GM18858 (cell line): ENCODE measurements around the gene TOM1L1.

ENCODE experiments used
- ATAC-seq: cut with Tn5 transposase; IDR thresholded peaks from one replicate; pipeline ENCODE4 v1.9.1; 2021; ENCODE audit not compliant: unreplicated experiment

Gene TOM1L1

GRCh38 chr17:54945671-54946070 is 45.0 kb downstream of the TOM1L1 start:
- no peak for ATAC-seq

DNA sequence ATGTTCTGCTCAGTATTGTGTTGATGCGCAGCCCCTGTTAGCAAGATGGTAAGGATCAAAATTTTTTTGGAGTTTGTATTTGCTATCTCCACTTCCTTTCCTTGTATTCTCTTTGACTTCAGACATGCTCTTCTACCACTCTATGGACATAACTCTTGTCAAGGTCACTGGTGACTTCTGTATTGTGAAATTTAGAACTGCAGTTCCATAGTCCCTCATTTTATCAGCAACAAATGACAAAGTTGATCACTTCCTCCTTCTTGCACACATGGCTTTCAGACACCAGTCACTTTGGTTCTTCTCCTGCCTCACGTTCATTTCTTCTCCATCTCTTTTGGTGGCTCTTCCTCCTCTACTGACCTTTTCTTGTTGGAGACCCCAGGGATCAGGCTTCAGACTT is 46.7 kb downstream of the TOM1L1 start:
- ATAC-seq: no peak

DNA sequence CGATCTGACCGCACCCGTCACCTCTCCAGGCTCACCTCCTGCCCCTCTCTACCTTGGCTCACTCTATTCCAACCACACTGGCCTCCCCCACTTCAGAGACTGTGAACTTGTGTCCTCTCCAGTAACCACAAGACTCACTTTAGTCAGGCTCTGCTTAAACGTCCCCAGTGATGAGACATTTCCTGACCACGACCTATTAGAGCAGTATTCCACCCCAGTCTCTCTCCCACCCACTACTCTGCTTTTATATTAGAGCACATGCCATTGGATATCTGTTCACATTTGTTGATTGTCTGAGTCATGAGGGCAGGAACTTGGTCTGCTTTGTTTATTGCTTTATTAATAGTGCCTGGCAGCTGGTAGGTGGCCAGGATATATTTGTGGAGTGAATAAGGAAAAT is 47.7 kb downstream of the TOM1L1 start:
- no peak for ATAC-seq

GRCh38 chr17:54950116-54950515 is 49.5 kb downstream of the TOM1L1 start:
- ATAC-seq: no peak

- no peak for ATAC-seq
Measured at GRCh38 chr17:54951286-54951685, 50.6 kb downstream of the TOM1L1 start.

DNA sequence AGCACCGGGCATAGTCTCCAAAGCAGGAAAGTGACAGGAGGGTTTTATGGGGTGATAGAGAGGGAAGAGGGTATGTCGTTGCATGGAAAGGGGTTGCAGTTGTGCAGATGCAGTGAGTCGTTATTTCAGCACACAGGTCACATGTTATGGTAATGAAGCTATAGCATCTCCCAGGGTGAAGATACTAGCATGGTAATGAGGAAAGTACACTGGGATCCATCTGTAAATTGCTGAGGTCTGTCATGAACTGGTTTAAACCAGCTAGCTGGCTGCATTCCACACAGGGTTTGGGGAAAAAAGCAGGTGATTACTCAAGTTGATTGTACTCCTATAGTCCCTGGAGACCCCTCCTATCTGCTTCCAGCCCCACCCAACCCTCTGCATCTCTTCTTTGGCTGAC is 56.1 kb downstream of the TOM1L1 start:
- ATAC-seq: no peak

GRCh38 chr17:54967621-54968261 is 67.1 kb downstream of the TOM1L1 start:
- ATAC-seq: peak; percentile 15

GRCh38 chr17:54968262-54968987 is 67.8 kb downstream of the TOM1L1 start, which contains the start of the genes COX11 and STXBP4:
Gene COX11, minus strand, starts transcription at chr17:54968654. Its CDS starts 8 bp downstream, at chr17:54968646.
Gene STXBP4, plus strand, starts transcription at chr17:54968765. Its CDS starts 17,455 bp downstream, at chr17:54986220.
- peak; percentile 87 for ATAC-seq

DNA sequence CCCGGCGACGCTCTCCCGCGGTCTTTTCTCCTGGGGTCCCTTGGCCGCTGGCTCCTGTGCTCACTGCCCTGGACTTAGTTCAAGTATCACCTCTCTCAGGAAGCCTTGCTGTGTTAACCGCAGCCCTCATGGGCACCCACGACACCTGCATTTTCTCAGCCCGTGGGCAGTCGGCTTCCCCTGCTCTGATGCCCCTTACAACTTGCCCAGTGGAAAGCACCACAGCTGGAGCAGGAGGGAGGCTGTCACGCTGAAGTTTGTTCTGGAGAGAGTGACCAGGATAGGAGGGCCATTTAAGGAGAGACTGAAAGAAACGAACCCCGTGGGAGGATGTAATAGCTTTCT is 68.3 kb downstream of the TOM1L1 start:
- peak; percentile 20 for ATAC-seq

GRCh38 chr17:54969658-54970572 is 69.3 kb downstream of the TOM1L1 start:
- no peak for ATAC-seq

DNA sequence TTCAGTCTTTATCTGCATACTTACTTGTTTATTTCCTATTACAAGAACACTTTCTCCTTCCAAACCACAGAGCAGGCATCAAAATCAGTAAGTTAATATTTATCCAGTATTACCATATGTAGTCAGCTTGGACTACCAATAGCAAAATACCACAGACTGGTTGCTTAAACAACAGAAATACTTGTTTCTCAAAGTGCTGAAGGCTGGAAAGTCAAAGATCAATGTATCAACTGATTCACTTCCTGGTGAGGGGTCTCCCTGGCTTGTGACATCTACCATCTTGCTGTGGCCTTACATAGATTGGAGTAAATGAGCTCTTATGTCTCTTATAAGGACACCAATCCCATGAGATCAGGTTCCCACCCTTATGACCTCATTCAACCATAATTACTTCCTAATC is 70.5 kb downstream of the TOM1L1 start:
- no peak for ATAC-seq

GRCh38 chr17:54971901-54972300 is 71.2 kb downstream of the TOM1L1 start:
- ATAC-seq: no peak

GRCh38 chr17:54972406-54973138 is 71.9 kb downstream of the TOM1L1 start:
- no peak for ATAC-seq

- no peak for ATAC-seq
Measured at GRCh38 chr17:54974759-54975158, 74.1 kb downstream of the TOM1L1 start.

DNA sequence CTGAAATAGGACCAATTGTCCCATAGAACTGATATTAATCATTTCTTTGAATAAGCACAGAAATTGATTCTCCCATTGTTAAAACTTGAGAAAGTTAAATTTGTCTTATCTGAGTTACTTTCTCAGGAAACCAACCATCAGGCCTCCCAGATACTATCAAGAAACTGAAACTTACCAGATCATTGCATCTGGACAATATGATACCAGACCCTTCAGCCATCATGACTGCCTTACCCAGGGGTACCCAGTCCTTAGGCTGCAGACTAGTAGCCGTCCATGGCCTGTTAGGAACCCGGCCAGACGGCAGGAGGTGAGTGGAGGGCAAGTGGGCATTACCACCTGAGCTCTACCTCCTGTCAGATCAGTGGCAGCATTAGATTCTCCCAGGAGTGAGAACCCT is 75.7 kb downstream of the TOM1L1 start:
- ATAC-seq: no peak

GRCh38 chr17:54977744-54978143 is 77.1 kb downstream of the TOM1L1 start:
- no peak for ATAC-seq

- no peak for ATAC-seq
Measured at GRCh38 chr17:54979657-54980056, 79.0 kb downstream of the TOM1L1 start.

GRCh38 chr17:54980375-54980774 is 79.7 kb downstream of the TOM1L1 start:
- ATAC-seq: no peak

DNA sequence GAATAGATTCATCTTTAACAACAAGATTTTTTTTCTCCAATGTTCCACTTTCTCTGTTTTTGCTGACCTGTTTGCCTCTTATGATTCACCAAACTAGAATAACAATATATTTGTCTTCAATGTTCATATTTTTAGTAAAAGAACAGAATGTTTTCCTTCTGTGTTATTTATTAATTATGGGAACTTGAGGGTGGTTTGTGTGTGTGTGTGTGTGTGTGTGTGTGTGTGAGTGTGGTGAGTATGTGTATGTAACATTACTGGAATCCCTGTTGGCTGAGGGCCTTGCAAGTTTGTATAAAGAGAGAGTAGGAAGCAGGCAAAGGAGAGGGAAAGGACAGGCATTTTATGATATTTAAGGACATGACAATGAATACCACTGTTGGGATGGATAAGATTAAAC is 81.7 kb downstream of the TOM1L1 start:
- ATAC-seq: no peak

GRCh38 chr17:54983260-54983659 is 82.6 kb downstream of the TOM1L1 start:
- no peak for ATAC-seq

DNA sequence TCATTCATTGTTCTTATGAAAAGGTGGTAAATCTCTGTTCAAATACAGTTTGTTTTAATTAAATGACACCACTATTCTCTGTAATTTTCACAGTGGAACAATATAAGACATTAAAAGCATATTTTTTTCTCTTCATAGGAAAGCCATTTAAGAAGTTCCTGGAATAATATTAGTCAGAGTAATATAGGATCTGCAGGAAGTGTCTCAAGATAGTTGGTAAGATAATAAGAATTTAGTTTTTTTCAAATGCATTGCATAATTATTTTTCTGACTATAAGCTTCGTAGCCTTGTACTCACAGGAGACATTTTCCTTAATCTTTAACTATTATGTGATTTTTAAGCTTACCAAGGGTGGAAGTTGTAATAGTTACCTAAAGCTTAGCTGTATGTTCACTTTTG is 84.8 kb downstream of the TOM1L1 start:
- ATAC-seq: no peak
